GM23338 (cell line): Measurements from ENCODE around the gene AP5Z1. TPM values are rescaled to one million over a fixed set of nuclear protein-coding genes. Genes with fewer than 3 reads are reported as not detected.

Experiments used
- ATAC-seq: fragments of 200-7000 bp; cut with Tn5 transposase; 3 replicates; pipeline ENCODE4 v1.9.1; 2020
- DNase-seq: peaks from one replicate; pipeline ENCODE4 v3.0.0-alpha.2; 2015; ENCODE audit warnings: low spot score
- H2AFZ ChIP-seq: fragments of 200-600 bp; sonication (generic); 2 replicates; pipeline ENCODE4 v1.8.0; 2016; ENCODE audit warnings: antibody characterized with exemption, mild to moderate bottlenecking, moderate library complexity
- H3F3A ChIP-seq: fragments of 200-600 bp; sonication (generic); replicated peaks from 2 replicates; pipeline ENCODE4 v1.8.0; 2017; ENCODE audit warnings: antibody characterized with exemption, mixed run types, low read depth
- H3K27ac ChIP-seq: fragments of 200-600 bp; sonication (generic); 2 replicates; pipeline ENCODE4 v1.6.1; 2016; ENCODE audit warnings: low read depth
- H3K27me3 ChIP-seq: fragments of 200-600 bp; sonication (generic); 2 replicates; pipeline ENCODE4 v1.8.0; 2016; ENCODE audit warnings: mild to moderate bottlenecking, mixed run types, moderate library complexity; ENCODE audit not compliant: insufficient read depth
- H3K36me3 ChIP-seq: fragments of 200-600 bp; sonication (generic); 2 replicates; pipeline ENCODE4 v1.8.0; 2016; ENCODE audit warnings: mild to moderate bottlenecking; ENCODE audit not compliant: insufficient read depth
- H3K4me1 ChIP-seq: fragments of 200-600 bp; sonication (generic); 2 replicates; pipeline ENCODE4 v1.8.0; 2016; ENCODE audit warnings: mild to moderate bottlenecking, moderate library complexity; ENCODE audit not compliant: insufficient read depth
- H3K4me2 ChIP-seq: fragments of 200-600 bp; sonication (generic); 2 replicates; pipeline ENCODE4 v1.7.1; 2017; ENCODE audit warnings: mixed run types
- H3K4me3 ChIP-seq: fragments of 200-600 bp; sonication (generic); 2 replicates; pipeline ENCODE4 v1.6.1; 2016; ENCODE audit warnings: mixed run types
- H3K79me2 ChIP-seq: fragments of 200-600 bp; sonication (generic); replicated peaks from 2 replicates; pipeline ENCODE4 v1.8.0; 2017; ENCODE audit warnings: mild to moderate bottlenecking; ENCODE audit not compliant: insufficient read depth
- H3K9me2 ChIP-seq: fragments of 200-600 bp; sonication (generic); 2 replicates; pipeline ENCODE4 v1.8.0; 2017; ENCODE audit not compliant: insufficient read depth
- H4K20me1 ChIP-seq: fragments of 200-600 bp; sonication (generic); replicated peaks from 2 replicates; pipeline ENCODE4 v1.8.0; 2017; ENCODE audit warnings: mild to moderate bottlenecking; ENCODE audit not compliant: insufficient read depth
- H3K27ac Mint-ChIP-seq: 2 replicates; pipeline ENCODE4 v1.8.0; 2020; ENCODE audit warnings: inconsistent platforms, mild to moderate bottlenecking, moderate library complexity, mixed read lengths
- H3K27me3 Mint-ChIP-seq: 3 replicates; pipeline ENCODE4 v1.8.0; 2022; ENCODE audit warnings: low read depth, mild to moderate bottlenecking, moderate library complexity, mixed read lengths, inconsistent platforms; ENCODE audit not compliant: insufficient read depth, poor library complexity
- H3K36me3 Mint-ChIP-seq: 3 replicates; pipeline ENCODE4 v1.8.0; 2021; ENCODE audit warnings: low read depth, mild to moderate bottlenecking, inconsistent platforms, moderate library complexity, mixed read lengths
- H3K4me1 Mint-ChIP-seq: 3 replicates; pipeline ENCODE4 v1.8.0; 2020; ENCODE audit warnings: mild to moderate bottlenecking, inconsistent platforms, mixed read lengths
- H3K4me3 Mint-ChIP-seq: 3 replicates; pipeline ENCODE4 v1.8.0; 2021; ENCODE audit warnings: moderate library complexity, mild to moderate bottlenecking, inconsistent platforms, mixed read lengths
- H3K9me3 Mint-ChIP-seq: 3 replicates; pipeline ENCODE4 v1.8.0; 2020; ENCODE audit warnings: moderate library complexity, mild to moderate bottlenecking, inconsistent platforms, mixed read lengths
- CREB1 ChIP-seq: fragments of 250-450 bp; sonication (Bioruptor Pico); IDR thresholded peaks from 2 replicates; pipeline ENCODE4 v1.5.0; 2020; ENCODE audit warnings: low read depth, mild to moderate bottlenecking, moderate library complexity
- EZH2 ChIP-seq: fragments of 200-600 bp; sonication (generic); IDR thresholded peaks from one replicate; pipeline ENCODE4 v1.8.0; 2017; ENCODE audit warnings: antibody characterized with exemption, mild to moderate bottlenecking, low read depth; ENCODE audit not compliant: unreplicated experiment
- EZH2phosphoT487 ChIP-seq: fragments of 200-600 bp; sonication (generic); IDR thresholded peaks from one replicate; pipeline ENCODE4 v1.8.1; 2018; ENCODE audit warnings: antibody characterized with exemption; ENCODE audit not compliant: unreplicated experiment
- JUNB ChIP-seq: IDR thresholded peaks from one replicate; pipeline ENCODE4 v1.6.1; 2016; ENCODE audit warnings: antibody characterized with exemption; ENCODE audit not compliant: unreplicated experiment
- NANOG ChIP-seq: IDR thresholded peaks from 2 replicates; pipeline ENCODE4 v1.6.1; 2016; ENCODE audit warnings: antibody characterized with exemption, borderline replicate concordance
- POLR2AphosphoS5 ChIP-seq: IDR thresholded peaks from 2 replicates; pipeline ENCODE4 v1.6.1; 2016; ENCODE audit warnings: antibody characterized with exemption, low read depth
- REST ChIP-seq: IDR thresholded peaks from one replicate; pipeline ENCODE4 v1.6.1; 2018; ENCODE audit warnings: antibody characterized with exemption; ENCODE audit not compliant: unreplicated experiment
- STAT1 ChIP-seq: IDR thresholded peaks from one replicate; pipeline ENCODE4 v1.6.1; 2016; ENCODE audit warnings: antibody characterized with exemption; ENCODE audit not compliant: unreplicated experiment
- ZNF114 ChIP-seq: fragments of 250-450 bp; sonication (Bioruptor Pico); IDR thresholded peaks from 2 replicates; pipeline ENCODE4 v1.5.0; 2020; ENCODE audit warnings: mild to moderate bottlenecking, moderate library complexity
- ZNF331 ChIP-seq: fragments of 250-450 bp; sonication (Bioruptor Pico); IDR thresholded peaks from 2 replicates; pipeline ENCODE4 v1.5.0; 2020; ENCODE audit warnings: low read depth, mild to moderate bottlenecking, moderate library complexity
- polyA plus RNA-seq: library from polyadenylated mRNA; unstranded; fragments of >200 nt; fragmentation: Nextera tagmentation; extraction: Ambion mirVana; gene quantifications from 2 replicates; pipeline ENCODE4 v1.2.1, GENCODE V29; 2016
- total RNA-seq: library from RNA; depleted of rRNA; stranded (reverse); fragments of >200 nt; shearing (Covaris generic); gene quantifications from 2 replicates; pipeline ENCODE4 v1.2.3, GENCODE V29; 2014
- TF ChIP-seq, protein P1 (sequence below): fragments of 250-450 bp; sonication (Bioruptor Pico); IDR thresholded peaks from 2 replicates; pipeline ENCODE4 v1.5.0; 2020; ENCODE audit warnings: mild to moderate bottlenecking, moderate library complexity
- TF ChIP-seq, protein P2 (sequence below), 2 experiments: fragments of 200-600 bp in 1 of 2; sonication (generic) in 1 of 2; conservative IDR thresholded peaks; 2 replicates each; pipeline versions ENCODE4 v1.5.1 to v1.6.1; 2016 to 2017; ENCODE audit warnings: antibody characterized with exemption in 2 of 2, low read depth in 2 of 2, mild to moderate bottlenecking in 2 of 2, moderate library complexity in 1 of 2
- TF ChIP-seq, protein P3 (sequence below): IDR thresholded peaks from 2 replicates; pipeline ENCODE4 v1.6.1; 2016; ENCODE audit warnings: antibody characterized with exemption

The AP5Z1 gene
- total and polyA plus RNA-seq, 2 experiments from 2014 or later = 16.3 to 31.2 TPM

DNA sequence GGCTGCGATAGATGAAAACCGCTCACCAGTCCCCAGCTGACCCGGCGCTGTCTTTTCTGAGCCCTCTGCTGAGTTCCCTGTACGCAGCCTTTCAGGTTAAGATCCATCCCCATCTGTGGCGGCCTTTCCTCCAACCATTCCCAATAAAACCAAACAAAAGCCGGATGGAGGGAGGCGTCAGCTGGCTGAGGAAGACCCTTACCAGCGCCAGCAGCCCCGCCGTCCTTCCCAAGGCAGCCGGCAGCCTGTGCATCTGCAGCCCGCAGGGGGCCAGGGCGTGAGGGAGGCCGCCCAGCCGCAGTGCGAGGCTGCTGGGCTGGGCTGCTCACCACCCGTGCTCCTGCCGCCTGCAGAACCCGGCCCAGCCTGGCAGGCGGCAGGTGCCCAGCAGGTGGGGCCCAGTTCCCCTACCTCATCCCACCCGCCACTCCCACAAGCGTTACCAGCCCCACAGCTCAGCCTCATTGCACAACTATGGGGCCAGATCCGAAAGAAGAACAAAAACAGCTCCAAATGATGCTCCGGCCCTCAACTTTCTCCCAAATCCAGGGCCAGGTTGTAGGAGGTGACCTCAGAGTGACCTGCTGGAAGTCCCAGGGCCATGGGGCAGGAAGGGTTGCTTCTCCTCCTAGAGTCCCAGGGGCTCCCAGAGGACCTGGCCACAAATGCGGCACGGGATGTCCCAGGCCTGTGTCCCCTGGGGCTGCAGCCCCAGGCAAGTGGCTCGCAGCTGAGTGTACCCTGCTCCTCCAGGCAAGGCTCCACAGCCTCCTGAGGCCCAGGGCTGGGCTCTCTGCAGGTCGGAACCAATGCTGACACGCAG lies 62.6 kb downstream of the AP5Z1 start:
- no peaks in the 10 kb centered on the region for H3K36me3 Mint-ChIP-seq
- no peaks in the 10 kb centered on the region for H3K9me3 Mint-ChIP-seq
- ATAC-seq (peak; percentile 83), DNase-seq (peak; percentile 48)
- H3K27ac Mint-ChIP-seq = no peak overlapping the region; the same call in 1 of the 2 replicates
- H4K20me1 ChIP-seq = no peaks in the 10 kb centered on the region
- no peaks in the 10 kb centered on the region for H3K9me2 ChIP-seq
- no peaks in the 10 kb centered on the region for H3F3A ChIP-seq
- no peaks in the 10 kb centered on the region for H3K79me2 ChIP-seq
- no peak overlapping the region for H3K27ac ChIP-seq
- H3K4me2 ChIP-seq = no peak overlapping the region
- no peak overlapping the region for H2AFZ ChIP-seq
- no peak overlapping the region for H3K4me3 Mint-ChIP-seq
- H3K36me3 ChIP-seq = no peaks in the 10 kb centered on the region
- peaks cover 11% of the 10 kb centered on the region for H3K27me3 Mint-ChIP-seq
- peaks cover 6% of the 10 kb centered on the region for H3K4me1 Mint-ChIP-seq
- H3K27me3 ChIP-seq = no peaks in the 10 kb centered on the region
- no peak overlapping the region for H3K4me3 ChIP-seq
- H3K4me1 ChIP-seq = no peaks in the 10 kb centered on the region
- TF ChIP-seq ZNF331 (CRISPR knock-in tag) = no peak
- TF ChIP-seq JUNB = no peak
- no peak for TF ChIP-seq REST
- no peak for TF ChIP-seq POLR2AphosphoS5
- TF ChIP-seq STAT1 = no peak
- TF ChIP-seq ZNF114 = no peak
- TF ChIP-seq CREB1 = no peak
- no peak for TF ChIP-seq EZH2phosphoT487
- TF ChIP-seq EZH2 = no peak
- TF ChIP-seq, protein P1, sequence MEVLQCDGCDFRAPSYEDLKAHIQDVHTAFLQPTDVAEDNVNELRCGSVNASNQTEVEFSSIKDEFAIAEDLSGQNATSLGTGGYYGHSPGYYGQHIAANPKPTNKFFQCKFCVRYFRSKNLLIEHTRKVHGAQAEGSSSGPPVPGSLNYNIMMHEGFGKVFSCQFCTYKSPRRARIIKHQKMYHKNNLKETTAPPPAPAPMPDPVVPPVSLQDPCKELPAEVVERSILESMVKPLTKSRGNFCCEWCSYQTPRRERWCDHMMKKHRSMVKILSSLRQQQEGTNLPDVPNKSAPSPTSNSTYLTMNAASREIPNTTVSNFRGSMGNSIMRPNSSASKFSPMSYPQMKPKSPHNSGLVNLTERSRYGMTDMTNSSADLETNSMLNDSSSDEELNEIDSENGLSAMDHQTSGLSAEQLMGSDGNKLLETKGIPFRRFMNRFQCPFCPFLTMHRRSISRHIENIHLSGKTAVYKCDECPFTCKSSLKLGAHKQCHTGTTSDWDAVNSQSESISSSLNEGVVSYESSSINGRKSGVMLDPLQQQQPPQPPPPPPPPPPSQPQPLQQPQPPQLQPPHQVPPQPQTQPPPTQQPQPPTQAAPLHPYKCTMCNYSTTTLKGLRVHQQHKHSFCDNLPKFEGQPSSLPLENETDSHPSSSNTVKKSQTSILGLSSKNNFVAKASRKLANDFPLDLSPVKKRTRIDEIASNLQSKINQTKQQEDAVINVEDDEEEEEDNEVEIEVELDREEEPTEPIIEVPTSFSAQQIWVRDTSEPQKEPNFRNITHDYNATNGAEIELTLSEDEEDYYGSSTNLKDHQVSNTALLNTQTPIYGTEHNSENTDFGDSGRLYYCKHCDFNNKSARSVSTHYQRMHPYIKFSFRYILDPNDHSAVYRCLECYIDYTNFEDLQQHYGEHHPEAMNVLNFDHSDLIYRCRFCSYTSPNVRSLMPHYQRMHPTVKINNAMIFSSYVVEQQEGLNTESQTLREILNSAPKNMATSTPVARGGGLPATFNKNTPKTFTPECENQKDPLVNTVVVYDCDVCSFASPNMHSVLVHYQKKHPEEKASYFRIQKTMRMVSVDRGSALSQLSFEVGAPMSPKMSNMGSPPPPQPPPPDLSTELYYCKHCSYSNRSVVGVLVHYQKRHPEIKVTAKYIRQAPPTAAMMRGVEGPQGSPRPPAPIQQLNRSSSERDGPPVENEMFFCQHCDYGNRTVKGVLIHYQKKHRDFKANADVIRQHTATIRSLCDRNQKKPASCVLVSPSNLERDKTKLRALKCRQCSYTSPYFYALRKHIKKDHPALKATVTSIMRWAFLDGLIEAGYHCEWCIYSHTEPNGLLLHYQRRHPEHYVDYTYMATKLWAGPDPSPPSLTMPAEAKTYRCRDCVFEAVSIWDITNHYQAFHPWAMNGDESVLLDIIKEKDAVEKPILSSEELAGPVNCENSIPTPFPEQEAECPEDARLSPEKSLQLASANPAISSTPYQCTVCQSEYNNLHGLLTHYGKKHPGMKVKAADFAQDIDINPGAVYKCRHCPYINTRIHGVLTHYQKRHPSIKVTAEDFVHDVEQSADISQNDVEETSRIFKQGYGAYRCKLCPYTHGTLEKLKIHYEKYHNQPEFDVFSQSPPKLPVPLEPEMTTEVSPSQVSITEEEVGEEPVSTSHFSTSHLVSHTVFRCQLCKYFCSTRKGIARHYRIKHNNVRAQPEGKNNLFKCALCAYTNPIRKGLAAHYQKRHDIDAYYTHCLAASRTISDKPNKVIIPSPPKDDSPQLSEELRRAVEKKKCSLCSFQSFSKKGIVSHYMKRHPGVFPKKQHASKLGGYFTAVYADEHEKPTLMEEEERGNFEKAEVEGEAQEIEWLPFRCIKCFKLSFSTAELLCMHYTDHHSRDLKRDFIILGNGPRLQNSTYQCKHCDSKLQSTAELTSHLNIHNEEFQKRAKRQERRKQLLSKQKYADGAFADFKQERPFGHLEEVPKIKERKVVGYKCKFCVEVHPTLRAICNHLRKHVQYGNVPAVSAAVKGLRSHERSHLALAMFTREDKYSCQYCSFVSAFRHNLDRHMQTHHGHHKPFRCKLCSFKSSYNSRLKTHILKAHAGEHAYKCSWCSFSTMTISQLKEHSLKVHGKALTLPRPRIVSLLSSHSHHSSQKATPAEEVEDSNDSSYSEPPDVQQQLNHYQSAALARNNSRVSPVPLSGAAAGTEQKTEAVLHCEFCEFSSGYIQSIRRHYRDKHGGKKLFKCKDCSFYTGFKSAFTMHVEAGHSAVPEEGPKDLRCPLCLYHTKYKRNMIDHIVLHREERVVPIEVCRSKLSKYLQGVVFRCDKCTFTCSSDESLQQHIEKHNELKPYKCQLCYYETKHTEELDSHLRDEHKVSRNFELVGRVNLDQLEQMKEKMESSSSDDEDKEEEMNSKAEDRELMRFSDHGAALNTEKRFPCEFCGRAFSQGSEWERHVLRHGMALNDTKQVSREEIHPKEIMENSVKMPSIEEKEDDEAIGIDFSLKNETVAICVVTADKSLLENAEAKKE = no peak
- TF ChIP-seq, protein P2, sequence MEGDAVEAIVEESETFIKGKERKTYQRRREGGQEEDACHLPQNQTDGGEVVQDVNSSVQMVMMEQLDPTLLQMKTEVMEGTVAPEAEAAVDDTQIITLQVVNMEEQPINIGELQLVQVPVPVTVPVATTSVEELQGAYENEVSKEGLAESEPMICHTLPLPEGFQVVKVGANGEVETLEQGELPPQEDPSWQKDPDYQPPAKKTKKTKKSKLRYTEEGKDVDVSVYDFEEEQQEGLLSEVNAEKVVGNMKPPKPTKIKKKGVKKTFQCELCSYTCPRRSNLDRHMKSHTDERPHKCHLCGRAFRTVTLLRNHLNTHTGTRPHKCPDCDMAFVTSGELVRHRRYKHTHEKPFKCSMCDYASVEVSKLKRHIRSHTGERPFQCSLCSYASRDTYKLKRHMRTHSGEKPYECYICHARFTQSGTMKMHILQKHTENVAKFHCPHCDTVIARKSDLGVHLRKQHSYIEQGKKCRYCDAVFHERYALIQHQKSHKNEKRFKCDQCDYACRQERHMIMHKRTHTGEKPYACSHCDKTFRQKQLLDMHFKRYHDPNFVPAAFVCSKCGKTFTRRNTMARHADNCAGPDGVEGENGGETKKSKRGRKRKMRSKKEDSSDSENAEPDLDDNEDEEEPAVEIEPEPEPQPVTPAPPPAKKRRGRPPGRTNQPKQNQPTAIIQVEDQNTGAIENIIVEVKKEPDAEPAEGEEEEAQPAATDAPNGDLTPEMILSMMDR (conservative IDR thresholded peaks at IDR 0.05; ENCODE audit: low read depth in 2 of 2) = no peak
- TF ChIP-seq, protein P3, sequence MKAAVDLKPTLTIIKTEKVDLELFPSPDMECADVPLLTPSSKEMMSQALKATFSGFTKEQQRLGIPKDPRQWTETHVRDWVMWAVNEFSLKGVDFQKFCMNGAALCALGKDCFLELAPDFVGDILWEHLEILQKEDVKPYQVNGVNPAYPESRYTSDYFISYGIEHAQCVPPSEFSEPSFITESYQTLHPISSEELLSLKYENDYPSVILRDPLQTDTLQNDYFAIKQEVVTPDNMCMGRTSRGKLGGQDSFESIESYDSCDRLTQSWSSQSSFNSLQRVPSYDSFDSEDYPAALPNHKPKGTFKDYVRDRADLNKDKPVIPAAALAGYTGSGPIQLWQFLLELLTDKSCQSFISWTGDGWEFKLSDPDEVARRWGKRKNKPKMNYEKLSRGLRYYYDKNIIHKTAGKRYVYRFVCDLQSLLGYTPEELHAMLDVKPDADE = no peak
- TF ChIP-seq NANOG = no peak
